ENCODE measurements around the gene SYT1.

- TF ChIP-seq EP300 (IDR thresholded peaks at IDR 0.05) (no peak), CTCF (IDR thresholded peaks at IDR 0.05) (no peak)
Measured at GRCh38 chr12:78966926-78967325, 102.4 kb downstream of the SYT1 start.
